ENCODE measurements around the gene SASH1.

SASH1 gene

DNA sequence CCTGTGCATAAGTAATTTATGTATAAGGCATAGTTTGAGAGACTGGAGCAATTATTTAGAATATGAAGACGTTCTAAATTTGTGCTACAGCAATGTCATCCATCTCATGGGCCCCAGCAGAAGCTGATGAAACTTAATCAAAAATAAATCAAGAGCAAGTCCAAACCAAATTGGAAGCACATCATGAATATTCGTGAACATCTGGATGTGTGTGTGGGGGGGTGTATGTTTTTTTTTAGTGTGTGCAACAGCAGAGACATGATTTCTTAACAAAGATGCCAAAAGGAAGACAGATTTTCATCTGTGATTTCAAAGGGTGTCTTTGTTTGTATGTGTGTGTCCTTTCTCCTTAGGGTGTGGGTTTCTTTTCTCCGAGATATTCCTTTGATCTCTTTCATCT, 58.9 kb downstream of the SASH1 start:
- Histone ChIP-seq H3K9ac (ENCODE audit: low read length) (no peak overlapping the region), H3K9me2 (replicated peaks; ENCODE audit: insufficient read depth, low read length) (no peaks in the 10 kb centered on the region), H3K4me1 (ENCODE audit: low read length) (no peaks in the 10 kb centered on the region), H3K9me3 (replicated peaks; ENCODE audit: insufficient read depth, low read length) (no peaks in the 10 kb centered on the region), H2AFZ (ENCODE audit: low read length) (no peak overlapping the region), H3K4me2 (ENCODE audit: low read depth, low read length) (no peak overlapping the region), H3K27me3 (replicated peaks; ENCODE audit: insufficient read depth, low read length) (no peaks in the 10 kb centered on the region), H3K4me3 (ENCODE audit: low read length) (no peak overlapping the region), H3K36me3 (replicated peaks; ENCODE audit: insufficient read depth, low read length) (no peaks in the 10 kb centered on the region), H3F3A (ENCODE audit: insufficient read depth, low read length) (no peaks in the 10 kb centered on the region), H3K79me2 (ENCODE audit: low read length) (no peaks in the 10 kb centered on the region), H4K20me1 (ENCODE audit: insufficient read depth, low read length) (no peaks in the 10 kb centered on the region), H3K27ac (ENCODE audit: low read length) (no peak overlapping the region)
- TF ChIP-seq EZH2phosphoT487 (IDR thresholded peaks at IDR 0.05; ENCODE audit: low read length) (no peak), CTCF (IDR thresholded peaks at IDR 0.05; ENCODE audit: low read length) (no peak)
- DNase-seq, result no peak

DNA sequence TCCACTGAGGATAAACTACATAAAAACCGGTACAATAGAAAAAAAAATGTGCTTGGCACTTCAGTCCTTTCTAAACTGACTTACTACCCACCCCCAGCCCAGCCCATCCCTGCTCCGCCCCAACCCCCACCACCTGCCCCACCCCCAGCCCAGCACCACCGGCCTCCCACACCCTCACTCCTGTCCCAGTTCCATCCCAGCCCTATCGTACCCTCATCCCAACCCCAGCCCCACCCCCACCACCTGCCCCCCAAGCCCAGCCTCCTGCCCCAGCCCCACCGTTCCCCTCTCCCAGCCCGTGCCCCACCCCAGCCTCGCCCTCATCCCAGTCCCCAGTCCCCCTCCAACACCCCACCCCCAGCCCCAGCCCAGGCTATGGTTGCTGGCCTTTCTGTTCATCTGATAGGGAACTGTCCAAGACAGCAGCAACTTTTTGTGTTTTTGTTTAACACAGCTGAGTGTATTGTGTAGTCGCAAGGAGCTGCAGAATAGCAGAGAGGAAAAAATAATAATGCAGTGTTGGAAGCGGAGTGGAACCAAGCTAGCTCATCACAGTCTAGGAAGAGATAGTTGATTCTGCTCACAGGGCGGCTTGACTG, 61.9 kb downstream of the SASH1 start:
- no peaks in the 10 kb centered on the region for H3F3A ChIP-seq (ENCODE audit: insufficient read depth, low read length)
- H2AFZ ChIP-seq (ENCODE audit: low read length), result no peak overlapping the region
- no peaks in the 10 kb centered on the region for H3K9me3 ChIP-seq (replicated peaks; ENCODE audit: insufficient read depth, low read length)
- H3K4me1 ChIP-seq (ENCODE audit: low read length), result no peaks in the 10 kb centered on the region
- no peaks in the 10 kb centered on the region for H3K36me3 ChIP-seq (replicated peaks; ENCODE audit: insufficient read depth, low read length)
- H3K27ac ChIP-seq (ENCODE audit: low read length), result no peak overlapping the region
- H3K9me2 ChIP-seq (replicated peaks; ENCODE audit: insufficient read depth, low read length), result no peaks in the 10 kb centered on the region
- no peak overlapping the region for H3K4me2 ChIP-seq (ENCODE audit: low read depth, low read length)
- H3K79me2 ChIP-seq (ENCODE audit: low read length), result no peaks in the 10 kb centered on the region
- TF ChIP-seq EZH2phosphoT487 (IDR thresholded peaks at IDR 0.05; ENCODE audit: low read length), result no peak
- no peak for TF ChIP-seq CTCF (IDR thresholded peaks at IDR 0.05; ENCODE audit: low read length)
- no peak for TF ChIP-seq EZH2 (optimal IDR thresholded peaks at IDR 0.05; ENCODE audit: low read depth, low read length)
- no peaks in the 10 kb centered on the region for H4K20me1 ChIP-seq (ENCODE audit: insufficient read depth, low read length)
- no peak overlapping the region for H3K9ac ChIP-seq (ENCODE audit: low read length)
- no peak overlapping the region for H3K4me3 ChIP-seq (ENCODE audit: low read length)
- no peak for DNase-seq
- no peaks in the 10 kb centered on the region for H3K27me3 ChIP-seq (replicated peaks; ENCODE audit: insufficient read depth, low read length)

DNA sequence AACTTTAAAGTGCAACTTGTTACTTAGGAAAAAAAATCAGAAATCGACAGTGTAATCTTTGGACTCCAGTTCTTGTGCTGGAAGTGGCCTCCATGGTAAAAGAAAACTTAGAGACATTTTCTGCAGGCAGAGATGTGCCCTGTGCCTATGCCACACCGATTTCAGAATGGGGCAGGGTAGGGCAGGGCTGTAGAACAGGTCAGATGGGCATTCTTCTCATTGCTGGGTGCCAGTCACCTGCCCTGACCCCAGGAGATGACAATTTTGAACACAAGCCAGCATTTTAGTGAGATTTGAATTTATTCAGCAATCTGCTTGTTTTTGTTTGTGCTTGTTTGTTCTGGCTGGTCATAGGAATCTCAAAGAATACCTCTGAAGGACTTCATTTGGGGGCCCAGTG, 63.3 kb downstream of the SASH1 start:
- H3F3A ChIP-seq (ENCODE audit: insufficient read depth, low read length), result no peaks in the 10 kb centered on the region
- H4K20me1 ChIP-seq (ENCODE audit: insufficient read depth, low read length), result no peaks in the 10 kb centered on the region
- no peak overlapping the region for H2AFZ ChIP-seq (ENCODE audit: low read length)
- no peaks in the 10 kb centered on the region for H3K9me2 ChIP-seq (replicated peaks; ENCODE audit: insufficient read depth, low read length)
- no peak overlapping the region for H3K4me3 ChIP-seq (ENCODE audit: low read length)
- H3K36me3 ChIP-seq (replicated peaks; ENCODE audit: insufficient read depth, low read length), result no peaks in the 10 kb centered on the region
- no peaks in the 10 kb centered on the region for H3K27me3 ChIP-seq (replicated peaks; ENCODE audit: insufficient read depth, low read length)
- no peaks in the 10 kb centered on the region for H3K79me2 ChIP-seq (ENCODE audit: low read length)
- no peaks in the 10 kb centered on the region for H3K4me1 ChIP-seq (ENCODE audit: low read length)
- no peak for DNase-seq
- no peaks in the 10 kb centered on the region for H3K9me3 ChIP-seq (replicated peaks; ENCODE audit: insufficient read depth, low read length)
- H3K27ac ChIP-seq (ENCODE audit: low read length), result no peak overlapping the region
- H3K4me2 ChIP-seq (ENCODE audit: low read depth, low read length), result no peak overlapping the region
- H3K9ac ChIP-seq (ENCODE audit: low read length), result no peak overlapping the region
- no peak for TF ChIP-seq EZH2phosphoT487 (IDR thresholded peaks at IDR 0.05; ENCODE audit: low read length)
- no peak for TF ChIP-seq EZH2 (optimal IDR thresholded peaks at IDR 0.05; ENCODE audit: low read depth, low read length)

DNA sequence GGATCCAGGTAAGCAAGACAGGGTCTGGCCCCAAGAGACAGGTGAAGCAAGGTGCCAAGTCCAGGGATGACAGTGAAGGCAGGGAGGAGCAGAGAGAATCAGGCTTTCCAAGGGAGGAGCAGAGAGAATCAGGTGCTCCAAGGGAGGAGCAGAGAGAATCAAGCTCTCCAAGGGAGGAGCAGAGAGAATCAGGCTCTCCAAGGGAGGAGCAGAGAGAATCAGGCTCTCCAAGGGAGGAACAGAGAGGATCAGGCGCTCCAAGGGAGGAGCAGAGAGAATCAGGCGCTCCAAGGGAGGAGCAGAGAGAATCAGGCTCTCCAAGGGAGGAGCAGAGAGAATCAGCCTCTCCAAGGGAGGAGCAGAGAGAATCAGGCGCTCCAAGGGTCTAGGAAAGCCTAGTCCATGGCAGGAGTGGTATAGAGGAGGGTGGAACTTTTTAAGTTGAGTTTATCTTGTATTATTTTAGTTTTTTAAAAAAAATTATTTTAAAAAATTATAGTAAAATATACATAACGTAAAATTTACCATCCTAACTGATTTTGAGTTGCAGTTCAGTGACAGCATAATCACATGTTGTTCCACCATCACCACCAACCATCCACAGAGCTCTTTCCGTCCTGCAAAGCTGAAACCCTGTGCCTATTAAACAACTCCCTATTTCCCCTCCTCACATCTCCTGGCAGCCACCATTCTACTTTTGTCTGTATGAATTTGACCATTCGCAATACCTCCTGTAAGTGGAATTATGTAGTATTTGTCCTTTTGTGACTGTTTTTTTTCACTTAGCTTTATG, 64.1 kb downstream of the SASH1 start:
- Histone ChIP-seq H3K4me1 (ENCODE audit: low read length) (no peaks in the 10 kb centered on the region), H3K9ac (ENCODE audit: low read length) (no peak overlapping the region), H4K20me1 (ENCODE audit: insufficient read depth, low read length) (no peaks in the 10 kb centered on the region), H3K36me3 (replicated peaks; ENCODE audit: insufficient read depth, low read length) (no peaks in the 10 kb centered on the region), H3F3A (ENCODE audit: insufficient read depth, low read length) (no peaks in the 10 kb centered on the region), H3K79me2 (ENCODE audit: low read length) (no peaks in the 10 kb centered on the region), H3K9me2 (replicated peaks; ENCODE audit: insufficient read depth, low read length) (no peaks in the 10 kb centered on the region), H3K4me2 (ENCODE audit: low read depth, low read length) (no peak overlapping the region), H3K27ac (ENCODE audit: low read length) (no peak overlapping the region), H3K9me3 (replicated peaks; ENCODE audit: insufficient read depth, low read length) (no peaks in the 10 kb centered on the region), H3K4me3 (ENCODE audit: low read length) (no peak overlapping the region), H3K27me3 (replicated peaks; ENCODE audit: insufficient read depth, low read length) (no peaks in the 10 kb centered on the region), H2AFZ (ENCODE audit: low read length) (no peak overlapping the region)
- TF ChIP-seq CTCF (IDR thresholded peaks at IDR 0.05; ENCODE audit: low read length), result no peak
- DNase-seq, result no peak
